ENCODE measurements around the gene LSAMP. TPM values are rescaled to one million over a fixed set of nuclear protein-coding genes. Genes with fewer than 3 reads are reported as not detected.

Gene LSAMP
- total RNA-seq, 1 experiment from 2014 or later, result not detected

GRCh38 chr3:115905871-115906270 is 539.4 kb downstream of the LSAMP start:
- no TSS peak for BruUV-seq (replicated peaks)

GRCh38 chr3:115903843-115904242 is 541.4 kb downstream of the LSAMP start:
- no peak for TF ChIP-seq CTCF (IDR thresholded peaks at IDR 0.05; ENCODE audit: unreplicated experiment)
- Mint-ChIP-seq H3K9me3 (ENCODE audit: unreplicated experiment) (no peaks in the 10 kb centered on the region), H3K4me3 (ENCODE audit: unreplicated experiment) (no peak overlapping the region), H3K4me1 (ENCODE audit: insufficient read depth, unreplicated experiment) (no peaks in the 10 kb centered on the region), H3K27ac (ENCODE audit: low read depth, unreplicated experiment) (no peak overlapping the region), H3K36me3 (ENCODE audit: insufficient read depth, unreplicated experiment) (peaks cover 1% of the 10 kb centered on the region), H3K27me3 (ENCODE audit: insufficient read depth, unreplicated experiment) (no peaks in the 10 kb centered on the region)
- DNase-seq (ENCODE audit: unreplicated experiment), result no peak
- BruUV-seq (replicated peaks), result no TSS peak
- CTCF ChIA-PET, result interaction anchor here (0.6 kb wide), 1 partner anchor 10 kb away, joined by 3 read pairs; no protein-coding TSS in a partner anchor
- intact Hi-C loops (cut with micrococcal nuclease), result no loop called here
- POLR2A ChIA-PET, result no interaction called here

More at GRCh38 chr3:115905871-115906270, 539.4 kb downstream of the LSAMP start:
- Mint-ChIP-seq H3K4me3 (ENCODE audit: unreplicated experiment) (no peak overlapping the region), H3K4me1 (ENCODE audit: insufficient read depth, unreplicated experiment) (no peaks in the 10 kb centered on the region), H3K27me3 (ENCODE audit: insufficient read depth, unreplicated experiment) (no peaks in the 10 kb centered on the region), H3K36me3 (ENCODE audit: insufficient read depth, unreplicated experiment) (no peaks in the 10 kb centered on the region), H3K27ac (ENCODE audit: low read depth, unreplicated experiment) (no peak overlapping the region), H3K9me3 (ENCODE audit: unreplicated experiment) (no peaks in the 10 kb centered on the region)
- no peak for TF ChIP-seq CTCF (IDR thresholded peaks at IDR 0.05; ENCODE audit: unreplicated experiment)
- no peak for DNase-seq (ENCODE audit: unreplicated experiment)
- ChIA-PET POLR2A (no interaction called here), CTCF (no interaction called here)
- intact Hi-C loops (cut with micrococcal nuclease), result no loop called here

GRCh38 chr3:115901008-115901407 is 544.3 kb downstream of the LSAMP start:
- H3K27me3 Mint-ChIP-seq (ENCODE audit: insufficient read depth, unreplicated experiment), result no peaks in the 10 kb centered on the region
- peaks cover 7% of the 10 kb centered on the region for H3K36me3 Mint-ChIP-seq (ENCODE audit: insufficient read depth, unreplicated experiment)
- H3K4me1 Mint-ChIP-seq (ENCODE audit: insufficient read depth, unreplicated experiment), result no peaks in the 10 kb centered on the region
- no TSS peak for BruUV-seq (replicated peaks)
- intact Hi-C loops (cut with micrococcal nuclease), result no loop called here
- no peak for TF ChIP-seq CTCF (IDR thresholded peaks at IDR 0.05; ENCODE audit: unreplicated experiment)
- no peak for DNase-seq (ENCODE audit: unreplicated experiment)
- CTCF ChIA-PET, result no interaction called here
- H3K4me3 Mint-ChIP-seq (ENCODE audit: unreplicated experiment), result no peak overlapping the region
- POLR2A ChIA-PET, result interaction anchor here (0.7 kb wide), 1 partner anchor 1819 kb away, joined by 3 read pairs; no protein-coding TSS in a partner anchor
- no peaks in the 10 kb centered on the region for H3K9me3 Mint-ChIP-seq (ENCODE audit: unreplicated experiment)
- no peak overlapping the region for H3K27ac Mint-ChIP-seq (ENCODE audit: low read depth, unreplicated experiment)

GRCh38 chr3:115899535-115899934 is 545.8 kb downstream of the LSAMP start:
- DNase-seq (ENCODE audit: unreplicated experiment), result no peak
- ChIA-PET CTCF (interaction anchor here (0.7 to 1.0 kb wide), 2 partner anchors 12 to 858 kb away, joined by 3 read pairs; no protein-coding TSS in a partner anchor), POLR2A (no interaction called here)
- Mint-ChIP-seq H3K36me3 (ENCODE audit: insufficient read depth, unreplicated experiment) (peaks cover 7% of the 10 kb centered on the region), H3K4me1 (ENCODE audit: insufficient read depth, unreplicated experiment) (no peaks in the 10 kb centered on the region), H3K27ac (ENCODE audit: low read depth, unreplicated experiment) (no peak overlapping the region), H3K4me3 (ENCODE audit: unreplicated experiment) (no peak overlapping the region), H3K27me3 (ENCODE audit: insufficient read depth, unreplicated experiment) (no peaks in the 10 kb centered on the region), H3K9me3 (ENCODE audit: unreplicated experiment) (no peaks in the 10 kb centered on the region)
- no peak for TF ChIP-seq CTCF (IDR thresholded peaks at IDR 0.05; ENCODE audit: unreplicated experiment)
- intact Hi-C loops (cut with micrococcal nuclease), result no loop called here
- BruUV-seq (replicated peaks), result no TSS peak

Measured in MCF 10A (cell line).